ENCODE results near the gene UTRN.

Gene UTRN

DNA sequence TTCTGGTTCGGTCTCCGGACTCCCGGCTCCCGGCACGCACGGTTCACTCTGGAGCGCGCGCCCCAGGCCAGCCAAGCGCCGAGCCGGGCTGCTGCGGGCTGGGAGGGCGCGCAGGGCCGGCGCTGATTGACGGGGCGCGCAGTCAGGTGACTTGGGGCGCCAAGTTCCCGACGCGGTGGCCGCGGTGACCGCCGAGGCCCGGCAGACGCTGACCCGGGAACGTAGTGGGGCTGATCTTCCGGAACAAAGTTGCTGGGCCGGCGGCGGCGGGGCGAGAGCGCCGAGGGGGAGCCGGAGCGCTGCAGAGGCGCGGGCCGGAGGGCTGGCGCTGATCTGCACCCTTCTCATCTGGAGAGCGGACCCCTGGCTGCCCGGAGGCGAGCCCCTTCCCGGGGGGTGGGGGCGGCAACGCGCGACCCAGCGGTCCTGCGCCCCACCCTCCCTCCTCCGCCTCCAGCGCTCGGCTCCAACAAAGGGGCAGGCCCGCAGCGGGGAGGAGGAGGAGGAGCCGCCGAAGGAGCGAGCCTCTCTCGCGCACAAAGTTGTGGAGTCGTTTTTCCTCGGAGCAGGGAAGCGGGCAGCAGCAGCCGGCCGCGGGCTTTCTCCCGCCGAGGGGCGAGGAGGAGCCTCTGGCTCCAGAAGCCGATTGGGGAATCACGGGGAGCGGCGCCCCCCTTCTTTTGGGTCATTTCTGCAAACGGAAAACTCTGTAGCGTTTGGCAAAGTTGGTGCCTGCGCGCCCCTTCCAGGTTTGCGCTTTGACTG lies at the start of gene UTRN:
UTRN (plus strand) TSS at position 553 of the 765 bp plus-strand sequence. CDS start 6,494 bp downstream, outside the sequence.
- H3K4me3 ChIP-seq (replicated peaks in 1 of 2; ENCODE audit: low read depth in 2 of 2, low read length in 2 of 2) = peak within 1 kb of the TSS; percentile 88 to 93
- TF ChIP-seq, protein P1, sequence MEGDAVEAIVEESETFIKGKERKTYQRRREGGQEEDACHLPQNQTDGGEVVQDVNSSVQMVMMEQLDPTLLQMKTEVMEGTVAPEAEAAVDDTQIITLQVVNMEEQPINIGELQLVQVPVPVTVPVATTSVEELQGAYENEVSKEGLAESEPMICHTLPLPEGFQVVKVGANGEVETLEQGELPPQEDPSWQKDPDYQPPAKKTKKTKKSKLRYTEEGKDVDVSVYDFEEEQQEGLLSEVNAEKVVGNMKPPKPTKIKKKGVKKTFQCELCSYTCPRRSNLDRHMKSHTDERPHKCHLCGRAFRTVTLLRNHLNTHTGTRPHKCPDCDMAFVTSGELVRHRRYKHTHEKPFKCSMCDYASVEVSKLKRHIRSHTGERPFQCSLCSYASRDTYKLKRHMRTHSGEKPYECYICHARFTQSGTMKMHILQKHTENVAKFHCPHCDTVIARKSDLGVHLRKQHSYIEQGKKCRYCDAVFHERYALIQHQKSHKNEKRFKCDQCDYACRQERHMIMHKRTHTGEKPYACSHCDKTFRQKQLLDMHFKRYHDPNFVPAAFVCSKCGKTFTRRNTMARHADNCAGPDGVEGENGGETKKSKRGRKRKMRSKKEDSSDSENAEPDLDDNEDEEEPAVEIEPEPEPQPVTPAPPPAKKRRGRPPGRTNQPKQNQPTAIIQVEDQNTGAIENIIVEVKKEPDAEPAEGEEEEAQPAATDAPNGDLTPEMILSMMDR (IDR thresholded peaks at IDR 0.05; ENCODE audit: low read depth, low read length) = no peak
- peak; percentile 86 to 89 for DNase-seq (ENCODE audit: low read depth in 2 of 2)

DNA sequence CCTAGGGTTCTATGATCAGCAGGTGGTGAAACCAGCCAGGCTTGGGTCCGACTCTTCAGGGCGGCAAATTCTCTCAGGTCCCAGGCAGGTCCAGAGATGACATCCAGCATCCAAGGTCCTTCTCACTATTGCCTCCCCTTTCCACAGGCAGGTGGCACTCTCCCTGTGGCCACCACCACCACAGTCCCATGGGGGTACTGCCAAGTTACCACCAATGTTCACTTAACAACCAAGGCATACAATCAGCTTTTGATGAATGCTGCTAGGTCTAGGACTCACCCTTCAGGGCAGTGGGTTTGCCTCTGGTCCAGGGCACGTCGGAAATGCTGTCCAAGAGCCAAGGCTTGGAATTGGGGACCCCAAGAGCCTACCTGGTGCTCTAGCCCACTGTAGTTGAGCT lies 40.4 kb upstream of the UTRN start:
- DNase-seq (ENCODE audit: low read depth in 2 of 2) = no peak
- TF ChIP-seq, protein P1 (IDR thresholded peaks at IDR 0.05; ENCODE audit: low read depth, low read length) = no peak
- no peak overlapping the region for H3K4me3 ChIP-seq (replicated peaks in 1 of 2; ENCODE audit: low read depth in 2 of 2, low read length in 2 of 2)

DNA sequence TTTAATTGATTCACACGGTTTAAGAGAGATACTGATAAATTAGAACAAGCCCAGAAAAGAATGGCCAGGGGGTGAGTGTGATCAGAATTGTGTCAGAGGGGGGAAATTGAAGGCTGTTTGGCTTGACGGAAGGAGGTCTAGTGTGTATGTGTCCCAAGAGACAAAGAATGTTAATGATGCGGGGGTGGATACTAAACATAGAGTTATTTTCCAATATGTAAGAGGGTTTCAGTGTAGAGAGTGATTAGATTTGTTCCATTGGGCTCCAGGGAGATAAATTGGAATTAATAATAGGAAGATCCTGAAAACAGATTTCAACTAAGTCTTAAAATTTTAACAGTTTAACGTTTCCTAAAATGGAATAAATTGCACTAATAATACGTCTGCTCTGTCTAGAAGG lies 38.1 kb upstream of the UTRN start:
- H3K4me3 ChIP-seq (replicated peaks in 1 of 2; ENCODE audit: low read depth in 2 of 2, low read length in 2 of 2) = no peak overlapping the region
- DNase-seq (ENCODE audit: low read depth in 2 of 2) = no peak
- TF ChIP-seq, protein P1 (IDR thresholded peaks at IDR 0.05; ENCODE audit: low read depth, low read length) = no peak

DNA sequence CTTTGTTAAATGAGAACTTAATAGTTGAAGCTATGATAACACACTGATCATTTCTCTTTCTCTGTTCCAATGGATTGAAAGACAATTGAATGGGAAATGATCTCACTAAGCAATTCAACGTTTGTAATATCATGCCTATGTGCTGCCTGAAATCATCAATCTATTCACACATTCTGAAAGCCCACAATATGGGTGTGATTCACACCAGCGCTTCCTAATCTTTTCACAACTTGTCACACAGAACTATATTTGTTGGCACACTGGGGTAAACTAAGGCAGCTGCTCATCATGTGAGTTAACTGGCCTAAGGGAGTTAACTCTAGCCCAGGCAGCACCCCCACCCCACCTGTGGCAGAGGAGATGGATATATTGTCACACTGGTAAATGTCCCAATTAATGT lies 37.1 kb upstream of the UTRN start:
- TF ChIP-seq, protein P1 (IDR thresholded peaks at IDR 0.05; ENCODE audit: low read depth, low read length) = no peak
- H3K4me3 ChIP-seq (replicated peaks in 1 of 2; ENCODE audit: low read depth in 2 of 2, low read length in 2 of 2) = no peak overlapping the region
- DNase-seq (ENCODE audit: low read depth in 2 of 2) = no peak

DNA sequence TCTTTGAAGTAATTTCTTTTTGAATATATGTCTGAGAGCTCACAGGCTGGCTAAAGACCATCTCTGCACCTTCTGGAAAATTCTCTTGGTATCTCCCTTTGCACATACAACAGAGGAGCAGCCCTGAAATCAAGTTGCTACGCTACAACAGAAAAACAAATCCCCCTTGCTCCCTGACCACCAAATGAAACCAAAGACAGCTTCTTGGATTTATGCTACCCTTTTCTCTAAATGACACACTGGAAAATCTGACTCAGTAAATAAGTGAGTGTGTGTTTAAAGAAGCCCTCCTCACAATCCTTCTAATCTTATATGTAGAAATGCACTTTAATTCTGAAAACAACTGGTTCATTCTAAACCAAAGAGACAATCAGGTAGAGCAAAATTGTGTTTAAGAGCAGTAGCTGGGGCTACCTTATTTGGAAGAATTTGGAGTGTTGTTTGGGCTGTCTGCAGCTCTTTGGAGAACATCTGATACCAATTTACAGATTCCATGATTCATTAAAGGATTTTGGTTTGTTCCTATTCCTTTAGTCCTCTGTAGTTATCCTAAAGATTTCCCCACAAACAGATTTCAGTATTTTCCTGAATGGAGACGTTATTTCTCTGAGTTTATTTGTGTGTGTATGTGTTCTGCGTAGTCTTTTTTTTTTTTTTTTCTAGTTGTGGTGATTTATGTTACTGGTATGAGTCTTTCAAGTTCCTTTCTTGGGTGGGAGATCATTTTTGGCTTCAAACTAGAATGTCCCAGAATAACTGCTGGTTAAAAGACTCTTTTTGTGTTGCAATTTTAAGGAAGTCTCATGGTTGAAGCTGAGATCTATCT lies 36.4 kb upstream of the UTRN start:
- H3K4me3 ChIP-seq (replicated peaks in 1 of 2; ENCODE audit: low read depth in 2 of 2, low read length in 2 of 2) = no peak overlapping the region
- DNase-seq (ENCODE audit: low read depth in 2 of 2) = peak; percentile 88 to 92
- TF ChIP-seq, protein P1 (IDR thresholded peaks at IDR 0.05; ENCODE audit: low read depth, low read length) = no peak

DNA sequence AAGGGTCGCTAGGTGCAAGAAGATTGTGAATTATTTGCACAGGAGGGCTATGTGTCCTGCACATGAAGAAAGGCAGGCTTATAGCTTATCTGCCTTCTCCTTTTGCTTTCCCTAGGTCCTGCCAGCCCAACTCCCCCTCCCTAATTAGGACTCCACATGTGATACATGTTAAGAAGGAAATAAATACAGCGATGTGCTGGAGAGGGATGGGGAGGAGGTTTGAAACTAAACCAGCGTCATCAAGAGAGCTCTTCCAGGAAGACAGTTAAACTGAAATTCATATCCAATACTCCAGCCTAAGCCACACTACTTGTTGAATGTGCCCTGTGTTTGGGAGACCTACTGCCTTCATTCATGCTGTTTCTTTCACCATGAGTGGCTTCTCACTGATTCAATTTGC lies 34.9 kb upstream of the UTRN start:
- TF ChIP-seq, protein P1 (IDR thresholded peaks at IDR 0.05; ENCODE audit: low read depth, low read length) = no peak
- no peak for DNase-seq (ENCODE audit: low read depth in 2 of 2)
- no peak overlapping the region for H3K4me3 ChIP-seq (replicated peaks in 1 of 2; ENCODE audit: low read depth in 2 of 2, low read length in 2 of 2)

Measured in cardiac fibroblast (primary cell).